T-cell (primary cell): ENCODE results near the gene RPS6KA2. TPM values are rescaled to one million over a fixed set of nuclear protein-coding genes. Genes with fewer than 3 reads are reported as not detected.

ENCODE experiments used
- ATAC-seq, 4 experiments: fragments of 200-7000 bp in 3 of 4; fragments of 150-1000 bp in 1 of 4; cut with Tn5 transposase; replicated peaks in 1 of 4; 1 replicate in 3 of 4; 2 replicates in 1 of 4; pipeline ENCODE4 v1.10.0; 2021; ENCODE audit warnings: moderate library complexity in 3 of 4, mild to moderate bottlenecking in 2 of 4, moderate number of reproducible peaks in 1 of 4
- CTCF ChIA-PET, 2 donors: fragments of 300-600 bp; sonication (Branson Sonifier 250); formaldehyde crosslinking; loops; one replicate each; lab custom pipeline; 2022; ENCODE audit warnings: antibody characterized with exemption in 2 of 2; lab: Charles Lee
- POLR2A ChIA-PET, 2 donors: fragments of 300-600 bp; sonication (Branson Sonifier 250); formaldehyde crosslinking; loops; one replicate each; lab custom pipeline; 2022; ENCODE audit warnings: antibody characterized with exemption in 2 of 2; lab: Charles Lee
- DNase-seq, 35 experiments: peaks; one replicate each; pipeline versions ENCODE4 v3.0.0 to v3.0.0-alpha.2; 2013 to 2023
- H3K27ac ChIP-seq: one replicate; pipeline ENCODE4 v1.5.1; 2013; ENCODE audit warnings: low read length
- H3K27me3 ChIP-seq, 2 experiments: replicated peaks in 1 of 2; 1 replicate in 1 of 2; 2 replicates in 1 of 2; pipeline versions ENCODE4 v1.6.1 to v1.7.0; 2013; ENCODE audit warnings: low read length in 1 of 2, mixed read lengths in 1 of 2; ENCODE audit not compliant: control insufficient read depth in 2 of 2, insufficient read depth in 2 of 2; ENCODE audit errors: extremely low read depth in 1 of 2
- H3K36me3 ChIP-seq, 2 donors: 1 replicate in 1 of 2; 2 replicates in 1 of 2; pipeline versions ENCODE4 v1.6.1 to v1.7.0; 2013; ENCODE audit warnings: low read length in 1 of 2; ENCODE audit not compliant: control insufficient read depth in 2 of 2, insufficient read depth in 1 of 2; ENCODE audit errors: extremely low read depth in 1 of 2
- H3K4me1 ChIP-seq, 2 experiments: 1 replicate in 1 of 2; 2 replicates in 1 of 2; pipeline versions ENCODE4 v1.6.1 to v1.7.0; 2013; ENCODE audit warnings: low read length in 2 of 2, mixed read lengths in 1 of 2; ENCODE audit not compliant: insufficient read depth in 2 of 2, control insufficient read depth in 1 of 2; ENCODE audit errors: extremely low read depth in 1 of 2
- H3K4me3 ChIP-seq, 2 donors: 1 replicate in 1 of 2; 2 replicates in 1 of 2; pipeline versions ENCODE4 v1.5.1 to v1.7.0; 2013; ENCODE audit warnings: mild to moderate bottlenecking in 2 of 2, low read length in 1 of 2, moderate library complexity in 1 of 2; ENCODE audit not compliant: control insufficient read depth in 1 of 2; ENCODE audit errors: extremely low read depth in 1 of 2
- H3K9me3 ChIP-seq: 2 replicates; pipeline ENCODE4 v1.7.0; 2013
- H3K27ac Mint-ChIP-seq, 2 donors: one replicate each; pipeline ENCODE4 v1.8.0; 2020 to 2021; ENCODE audit warnings: mild to moderate bottlenecking in 2 of 2, mixed read lengths in 2 of 2
- H3K27me3 Mint-ChIP-seq, 2 donors: one replicate each; pipeline ENCODE4 v1.8.0; 2021 to 2022; ENCODE audit warnings: mixed read lengths in 2 of 2
- H3K36me3 Mint-ChIP-seq: one replicate; pipeline ENCODE4 v1.8.0; 2021; ENCODE audit warnings: mixed read lengths
- H3K4me1 Mint-ChIP-seq, 3 donors: one replicate each; pipeline ENCODE4 v1.8.0; 2020 to 2022; ENCODE audit warnings: mixed read lengths in 3 of 3, mild to moderate bottlenecking in 1 of 3
- H3K4me3 Mint-ChIP-seq, 3 donors: one replicate each; pipeline ENCODE4 v1.8.0; 2020 to 2022; ENCODE audit warnings: mild to moderate bottlenecking in 3 of 3, mixed read lengths in 3 of 3, moderate library complexity in 3 of 3
- H3K9me3 Mint-ChIP-seq, 3 donors: one replicate each; pipeline ENCODE4 v1.8.0; 2020 to 2022; ENCODE audit warnings: mixed read lengths in 3 of 3
- WGBS: methylation state at CpG from one replicate; pipeline ENCODE4 v1.1.5; 2013; ENCODE audit warnings: missing lambda C conversion rate; ENCODE audit not compliant: insufficient coverage; 5-methylcytosine and 5-hydroxymethylcytosine counted together
- total RNA-seq, 35 experiments: library from RNA in 6 of 35; stranded (reverse) in 6 of 35; fragments of 120-200 nt in 1 of 35; gene quantifications; one replicate each; pipeline versions ENCODE4 v1.2.1 to v1.2.4 and lab custom pipeline; 2013 to 2026

RPS6KA2 gene
- total RNA-seq, 5 donors from 2014 or later (not counting 1 experiment from before 2014, with no cell fraction given): 4.1 to 21.5 (median 12.4) TPM

DNA sequence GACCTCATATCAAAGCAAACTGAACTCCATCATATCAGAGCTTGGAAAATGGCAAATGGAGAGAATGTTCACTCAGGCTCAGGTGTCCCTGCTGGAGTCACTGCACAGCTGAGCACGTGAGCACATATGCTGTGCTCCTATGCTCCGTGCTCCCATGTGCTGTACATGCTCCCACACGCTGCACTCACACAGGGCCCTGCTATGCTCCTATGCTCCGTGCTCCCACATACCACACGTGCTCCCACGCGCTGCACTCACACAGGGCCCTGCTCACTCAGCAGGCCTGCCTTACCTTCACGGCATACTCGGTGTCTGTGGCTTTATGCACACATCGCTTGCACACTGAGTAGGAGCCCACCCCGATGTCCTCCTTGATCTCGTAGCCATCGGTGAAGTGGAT, 178.6 kb downstream of the RPS6KA2 start:
- peaks cover 17% of the 10 kb centered on the region for H3K36me3 Mint-ChIP-seq
- H3K4me1 Mint-ChIP-seq: no peaks in the 10 kb centered on the region
- H3K9me3 ChIP-seq: no peaks in the 10 kb centered on the region
- WGBS: 90% methylated on average over 13 of the region's 13 CpGs
- ATAC-seq (no peak), DNase-seq (no peak)
- no peaks in the 10 kb centered on the region for H3K27me3 Mint-ChIP-seq
- H3K27ac Mint-ChIP-seq: no peak overlapping the region
- no peak overlapping the region for H3K4me3 ChIP-seq
- CTCF ChIA-PET: no interaction called here
- POLR2A ChIA-PET: no interaction called here
- H3K27me3 ChIP-seq: no peaks in the 10 kb centered on the region
- H3K36me3 ChIP-seq: peaks cover 0 to 5% of the 10 kb centered on the region in 2 donors
- H3K4me3 Mint-ChIP-seq: no peak overlapping the region
- no peaks in the 10 kb centered on the region for H3K4me1 ChIP-seq
- H3K27ac ChIP-seq: no peak overlapping the region
- no peaks in the 10 kb centered on the region for H3K9me3 Mint-ChIP-seq

DNA sequence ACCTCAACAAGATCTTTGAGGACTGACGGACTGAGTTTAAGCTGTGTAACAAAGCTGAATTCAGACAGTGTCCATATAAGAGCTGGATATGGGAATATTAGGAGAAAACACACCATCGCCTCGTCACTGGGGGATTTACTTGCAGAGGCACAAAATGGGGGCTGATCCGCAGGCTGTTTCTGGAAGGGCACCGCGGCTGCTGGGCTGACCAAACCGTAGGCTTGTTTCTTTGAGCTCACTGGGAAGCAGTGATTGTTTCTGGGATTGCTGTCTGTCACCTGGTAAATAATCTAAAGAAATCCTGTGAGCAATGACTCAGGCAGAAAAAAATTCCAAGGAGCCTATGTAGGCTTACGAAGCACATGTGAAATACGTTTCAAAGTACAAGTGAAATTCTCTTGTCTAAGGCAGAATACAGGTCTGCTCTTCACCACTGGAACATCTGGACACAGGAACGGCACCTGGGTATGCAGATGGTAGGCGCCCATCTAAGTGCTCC, 180.4 kb downstream of the RPS6KA2 start:
- POLR2A ChIA-PET: no interaction called here
- Histone ChIP-seq H3K9me3 (no peaks in the 10 kb centered on the region), H3K27me3 (peaks cover 0 to 5% of the 10 kb centered on the region in 2 experiments), H3K4me1 (no peaks in the 10 kb centered on the region), H3K36me3 (peaks cover 0 to 5% of the 10 kb centered on the region in 2 donors), H3K4me3 (no peak overlapping the region), H3K27ac (no peak overlapping the region)
- Mint-ChIP-seq H3K27me3 (no peaks in the 10 kb centered on the region), H3K4me3 (no peak overlapping the region), H3K36me3 (peaks cover 17% of the 10 kb centered on the region), H3K4me1 (no peaks in the 10 kb centered on the region), H3K9me3 (no peaks in the 10 kb centered on the region), H3K27ac (no peak overlapping the region)
- DNase-seq: no peak
- CTCF ChIA-PET: no interaction called here
- 93% methylated on average over 11 of the region's 11 CpGs for WGBS
- ATAC-seq: no peak

DNA sequence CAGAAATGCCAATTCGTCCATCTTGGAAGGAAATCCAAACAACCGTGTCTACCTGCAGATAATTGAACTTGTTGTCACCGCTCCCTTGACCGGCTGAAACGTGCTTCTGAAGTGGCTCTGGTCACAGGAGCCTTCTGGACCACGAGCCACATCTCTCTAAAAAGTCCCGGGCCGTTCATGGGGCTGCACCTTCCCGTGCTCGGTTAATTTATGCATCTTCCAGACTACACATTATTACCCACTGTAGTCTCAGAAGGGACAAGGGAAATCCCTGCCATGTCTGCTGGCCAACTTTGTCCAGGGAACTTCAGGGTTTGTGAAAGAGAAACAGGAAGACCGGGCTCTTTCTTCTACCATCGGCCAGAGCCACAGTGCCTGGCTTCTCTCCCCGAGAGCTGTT, 180.9 kb downstream of the RPS6KA2 start:
- Histone ChIP-seq H3K4me3 (no peak overlapping the region), H3K27ac (no peak overlapping the region), H3K4me1 (no peaks in the 10 kb centered on the region), H3K9me3 (no peaks in the 10 kb centered on the region), H3K36me3 (peaks cover 0 to 5% of the 10 kb centered on the region in 2 donors), H3K27me3 (peaks cover 0 to 10% of the 10 kb centered on the region in 2 experiments)
- H3K4me3 Mint-ChIP-seq: no peak overlapping the region
- ATAC-seq (no peak), DNase-seq (no peak)
- H3K27ac Mint-ChIP-seq: no peak overlapping the region
- 77% methylated on average over 12 of the region's 13 CpGs for WGBS
- H3K9me3 Mint-ChIP-seq: no peaks in the 10 kb centered on the region
- POLR2A ChIA-PET: no interaction called here
- H3K36me3 Mint-ChIP-seq: peaks cover 17% of the 10 kb centered on the region
- CTCF ChIA-PET: no interaction called here
- H3K27me3 Mint-ChIP-seq: peaks cover 0 to 2% of the 10 kb centered on the region in 2 donors
- no peaks in the 10 kb centered on the region for H3K4me1 Mint-ChIP-seq

DNA sequence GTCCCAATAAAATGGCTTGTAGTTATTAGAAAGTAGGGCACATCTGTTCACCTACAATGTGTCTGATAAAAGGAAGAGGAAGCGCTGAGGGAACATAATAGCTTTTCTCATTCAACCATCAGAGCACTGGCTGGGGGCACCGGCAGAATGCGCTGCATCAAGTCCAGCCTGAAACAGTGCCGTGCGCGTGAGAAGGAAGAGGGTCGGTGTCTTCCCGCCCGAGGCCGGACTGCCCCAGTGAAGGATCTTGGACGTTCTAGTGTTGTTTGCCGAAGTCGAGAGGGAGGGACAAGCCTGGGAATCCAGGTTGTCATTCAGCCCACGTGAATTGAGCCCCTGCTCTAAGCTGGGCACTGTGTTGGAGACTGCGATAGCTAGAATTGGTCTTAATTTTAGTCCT, 182.6 kb downstream of the RPS6KA2 start:
- no peak overlapping the region for H3K27ac Mint-ChIP-seq
- H3K9me3 Mint-ChIP-seq: no peaks in the 10 kb centered on the region
- H3K4me1 ChIP-seq: peaks cover 2 to 7% of the 10 kb centered on the region in 2 experiments
- DNase-seq (no peak), ATAC-seq (no peak)
- ChIA-PET POLR2A (no interaction called here), CTCF (interaction anchor here in 1 of 2 donors (0.5 kb wide), 1 partner anchor 29 kb away, joined by 10 read pairs; no protein-coding TSS in a partner anchor)
- peaks cover 0 to 7% of the 10 kb centered on the region in 2 donors for H3K27me3 Mint-ChIP-seq
- peaks cover 0 to 5% of the 10 kb centered on the region in 2 donors for H3K36me3 ChIP-seq
- H3K27ac ChIP-seq: no peak overlapping the region
- peaks cover 0 to 14% of the 10 kb centered on the region in 2 experiments for H3K27me3 ChIP-seq
- 87% methylated on average over 14 of the region's 15 CpGs for WGBS
- peaks cover 17% of the 10 kb centered on the region for H3K36me3 Mint-ChIP-seq
- H3K4me3 Mint-ChIP-seq: no peak overlapping the region
- no peak overlapping the region for H3K4me3 ChIP-seq
- peaks cover 7 to 10% (median 8%) of the 10 kb centered on the region in 3 donors for H3K4me1 Mint-ChIP-seq
- no peaks in the 10 kb centered on the region for H3K9me3 ChIP-seq

DNA sequence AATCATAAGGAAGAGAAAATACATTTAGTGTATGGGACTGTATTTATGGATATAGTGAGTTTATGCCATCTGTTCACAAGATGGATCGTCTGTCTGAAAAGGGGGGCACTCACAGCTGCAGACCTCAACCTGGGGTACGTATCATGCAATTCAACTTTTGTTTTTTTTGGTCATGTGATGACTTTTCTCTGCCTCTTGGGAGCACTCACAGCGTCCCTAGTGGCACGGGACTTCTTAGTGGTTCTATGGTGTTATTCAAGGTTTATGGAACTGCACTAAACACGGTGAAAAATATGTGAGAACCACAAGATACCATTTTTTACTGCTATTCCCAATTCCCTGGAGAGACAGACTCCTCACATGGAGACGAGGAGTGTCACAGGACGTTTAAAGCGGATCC, 183.9 kb downstream of the RPS6KA2 start:
- ATAC-seq (no peak), DNase-seq (no peak)
- Histone ChIP-seq H3K27ac (no peak overlapping the region), H3K36me3 (no peaks in the 10 kb centered on the region), H3K27me3 (peaks cover 0 to 15% of the 10 kb centered on the region in 2 experiments), H3K9me3 (no peaks in the 10 kb centered on the region), H3K4me1 (peaks cover 2 to 8% of the 10 kb centered on the region in 2 experiments), H3K4me3 (no peak overlapping the region)
- peaks cover 16% of the 10 kb centered on the region for H3K36me3 Mint-ChIP-seq
- H3K4me3 Mint-ChIP-seq: no peak overlapping the region
- 71% methylated on average over 2 of the region's 8 CpGs for WGBS
- ChIA-PET CTCF (interaction anchor here in 1 of 2 donors (0.7 kb wide), 1 partner anchor 13 kb away, joined by 3 read pairs; no protein-coding TSS in a partner anchor), POLR2A (no interaction called here)
- H3K27me3 Mint-ChIP-seq: peaks cover 0 to 7% of the 10 kb centered on the region in 2 donors
- no peaks in the 10 kb centered on the region for H3K9me3 Mint-ChIP-seq
- H3K27ac Mint-ChIP-seq: no peak overlapping the region
- H3K4me1 Mint-ChIP-seq: peaks cover 10 to 13% (median 11%) of the 10 kb centered on the region in 3 donors

GRCh38 chr6:166442131-166442685, 184.8 kb downstream of the RPS6KA2 start:
- Histone ChIP-seq H3K36me3 (no peaks in the 10 kb centered on the region), H3K27me3 (peaks cover 0 to 15% of the 10 kb centered on the region in 2 experiments), H3K9me3 (no peaks in the 10 kb centered on the region), H3K4me1 (peaks cover 2 to 8% of the 10 kb centered on the region in 2 experiments), H3K4me3 (no peak overlapping the region), H3K27ac (no peak overlapping the region)
- ATAC-seq: no peak
- 85% methylated on average over 5 of the region's 18 CpGs for WGBS
- Mint-ChIP-seq H3K4me3 (no peak overlapping the region), H3K27ac (no peak overlapping the region), H3K36me3 (peaks cover 11% of the 10 kb centered on the region), H3K27me3 (peaks cover 0 to 7% of the 10 kb centered on the region in 2 donors), H3K9me3 (no peaks in the 10 kb centered on the region), H3K4me1 (peaks cover 10 to 17% (median 11%) of the 10 kb centered on the region in 3 donors)
- no peak for DNase-seq
- POLR2A ChIA-PET: no interaction called here
- CTCF ChIA-PET: interaction anchor here in 1 of 2 donors (0.7 kb wide), 1 partner anchor 14 kb away, joined by 3 read pairs; no protein-coding TSS in a partner anchor
